BE2C (cell line): ENCODE results near the gene MAFG.

Experiments
- DNase-seq: peaks from one replicate; pipeline ENCODE4 v3.0.0-alpha.2; 2020
- H3K27me3 ChIP-seq: fragments of 250-450 bp; sonication (Bioruptor Pico); 2 replicates; pipeline ENCODE4 v1.5.1; 2020; ENCODE audit warnings: mild to moderate bottlenecking
- H3K36me3 ChIP-seq: fragments of 250-450 bp; sonication (Bioruptor Pico); 2 replicates; pipeline ENCODE4 v1.5.1; 2020; ENCODE audit warnings: mild to moderate bottlenecking
- H3K4me1 ChIP-seq: fragments of 250-450 bp; sonication (Bioruptor Pico); 2 replicates; pipeline ENCODE4 v1.5.1; 2020
- H3K4me3 ChIP-seq: 2 replicates; pipeline ENCODE4 v1.5.1; 2011; ENCODE audit warnings: low read depth, low read length
- H3K9me3 ChIP-seq: fragments of 250-450 bp; sonication (Bioruptor Pico); 2 replicates; pipeline ENCODE4 v1.5.1; 2020
- CTCF ChIP-seq: IDR thresholded peaks from 2 replicates; pipeline ENCODE4 v1.5.1; 2012; ENCODE audit warnings: mild to moderate bottlenecking, low read depth, low read length

MAFG gene

GRCh38 chr17:81952792-81953228 is 25.3 kb upstream of the MAFG start:
- no peaks in the 10 kb centered on the region for H3K27me3 ChIP-seq
- TF ChIP-seq CTCF: no peak
- H3K4me3 ChIP-seq: no peak overlapping the region
- H3K4me1 ChIP-seq: peaks cover 7% of the 10 kb centered on the region
- H3K36me3 ChIP-seq: no peaks in the 10 kb centered on the region
- H3K9me3 ChIP-seq: no peaks in the 10 kb centered on the region
- peak; percentile 10 for DNase-seq

GRCh38 chr17:81951785-81952684 is 24.5 kb upstream of the MAFG start:
- Histone ChIP-seq H3K36me3 (no peaks in the 10 kb centered on the region), H3K27me3 (no peaks in the 10 kb centered on the region), H3K4me3 (no peak overlapping the region), H3K4me1 (peaks cover 5% of the 10 kb centered on the region; the same call in 1 of the 2 replicates), H3K9me3 (no peaks in the 10 kb centered on the region)
- no peak for DNase-seq
- TF ChIP-seq CTCF: no peak

GRCh38 chr17:81950501-81950900 is 23.0 kb upstream of the MAFG start:
- Histone ChIP-seq H3K36me3 (no peaks in the 10 kb centered on the region), H3K4me3 (no peak overlapping the region), H3K27me3 (no peaks in the 10 kb centered on the region), H3K4me1 (no peaks in the 10 kb centered on the region), H3K9me3 (no peaks in the 10 kb centered on the region)
- DNase-seq: no peak
- no peak for TF ChIP-seq CTCF

- no peak overlapping the region for H3K4me3 ChIP-seq
- no peaks in the 10 kb centered on the region for H3K9me3 ChIP-seq
- no peaks in the 10 kb centered on the region for H3K27me3 ChIP-seq
- DNase-seq: peak; percentile 41
- H3K36me3 ChIP-seq: no peaks in the 10 kb centered on the region
- H3K4me1 ChIP-seq: no peaks in the 10 kb centered on the region
- TF ChIP-seq CTCF: no peak
These were observed 21.3 kb upstream of the MAFG start for GRCh38 chr17:81948635-81949378.

- Histone ChIP-seq H3K4me3 (no peak within 1 kb of the TSS), H3K9me3 (no peaks in the 10 kb centered on the region), H3K4me1 (no peaks in the 10 kb centered on the region), H3K36me3 (no peaks in the 10 kb centered on the region), H3K27me3 (no peaks in the 10 kb centered on the region)
- no peak for TF ChIP-seq CTCF
- DNase-seq: no peak
These were observed 19.7 kb upstream of the MAFG start, which contains the start of gene MYADML2 for GRCh38 chr17:81947189-81947588. MYADML2 (minus strand) TSS chr17:81947233; CDS start chr17:81941741, 5,492 bp downstream.
